Jurkat, Clone E6-1 (cell line): ENCODE measurements around the gene ZFPM1.

ENCODE experiments used
- DNase-seq: peaks from one replicate; pipeline ENCODE4 v3.0.0-alpha.2; 2011; ENCODE audit warnings: low read depth, low spot score
- H3K4me3 ChIP-seq: 2 replicates; pipeline ENCODE4 v1.5.1; 2011; ENCODE audit warnings: mild to moderate bottlenecking, low read length, control low read depth, moderate library complexity

Gene ZFPM1

GRCh38 chr16:88527937-88528743 is 75.1 kb downstream of the ZFPM1 start:
- DNase-seq, result no peak
- H3K4me3 ChIP-seq, result no peak overlapping the region

- no peak overlapping the region for H3K4me3 ChIP-seq
- DNase-seq, result no peak
Observed at GRCh38 chr16:88528902-88529318, 75.8 kb downstream of the ZFPM1 start.

DNA sequence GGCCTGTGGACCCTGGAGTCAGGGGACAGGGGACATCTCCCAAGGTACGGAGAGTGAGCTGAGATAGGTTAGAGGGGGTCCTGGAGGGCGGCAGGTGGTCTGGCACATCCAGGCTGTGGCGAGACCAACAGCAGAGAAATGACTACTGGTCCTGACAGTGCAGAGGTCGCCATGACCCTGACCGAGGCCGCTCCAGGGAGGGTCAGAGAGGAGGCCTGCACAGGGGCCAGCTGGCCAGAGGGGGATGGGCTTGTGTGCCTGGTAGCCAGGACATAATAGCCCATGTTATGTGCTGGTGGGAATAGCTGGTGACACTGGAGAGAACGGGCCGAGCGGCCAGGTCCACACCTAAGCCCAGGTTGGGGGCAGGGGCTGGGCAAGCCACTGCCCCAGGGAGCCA is 76.5 kb downstream of the ZFPM1 start:
- DNase-seq, result no peak
- H3K4me3 ChIP-seq, result no peak overlapping the region

GRCh38 chr16:88530051-88530857 is 77.2 kb downstream of the ZFPM1 start:
- DNase-seq, result no peak
- no peak overlapping the region for H3K4me3 ChIP-seq

GRCh38 chr16:88530858-88531203 is 77.8 kb downstream of the ZFPM1 start:
- no peak for DNase-seq
- no peak overlapping the region for H3K4me3 ChIP-seq

GRCh38 chr16:88531346-88531745 is 78.3 kb downstream of the ZFPM1 start:
- H3K4me3 ChIP-seq, result no peak overlapping the region
- DNase-seq, result no peak

- no peak overlapping the region for H3K4me3 ChIP-seq
- DNase-seq, result no peak
Observed at GRCh38 chr16:88531931-88532433, 78.9 kb downstream of the ZFPM1 start.

GRCh38 chr16:88532434-88533241 is 79.6 kb downstream of the ZFPM1 start:
- no peak for DNase-seq
- H3K4me3 ChIP-seq, result no peak overlapping the region

DNA sequence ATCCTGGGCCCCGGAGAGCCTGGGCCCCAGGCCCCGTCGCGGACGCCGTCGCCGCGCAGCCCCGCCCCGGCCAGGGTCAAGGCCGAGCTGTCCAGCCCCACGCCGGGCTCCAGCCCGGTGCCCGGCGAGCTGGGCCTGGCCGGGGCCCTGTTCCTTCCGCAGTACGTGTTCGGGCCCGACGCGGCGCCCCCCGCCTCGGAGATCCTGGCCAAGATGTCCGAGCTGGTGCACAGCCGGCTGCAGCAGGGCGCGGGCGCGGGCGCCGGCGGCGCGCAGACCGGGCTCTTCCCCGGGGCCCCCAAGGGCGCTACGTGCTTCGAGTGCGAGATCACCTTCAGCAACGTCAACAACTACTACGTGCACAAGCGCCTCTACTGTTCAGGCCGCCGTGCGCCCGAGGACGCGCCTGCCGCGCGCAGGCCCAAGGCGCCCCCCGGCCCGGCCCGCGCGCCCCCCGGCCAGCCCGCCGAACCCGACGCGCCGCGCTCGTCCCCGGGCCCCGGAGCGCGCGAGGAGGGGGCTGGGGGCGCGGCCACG is 80.4 kb downstream of the ZFPM1 start:
- no peak overlapping the region for H3K4me3 ChIP-seq
- no peak for DNase-seq

DNA sequence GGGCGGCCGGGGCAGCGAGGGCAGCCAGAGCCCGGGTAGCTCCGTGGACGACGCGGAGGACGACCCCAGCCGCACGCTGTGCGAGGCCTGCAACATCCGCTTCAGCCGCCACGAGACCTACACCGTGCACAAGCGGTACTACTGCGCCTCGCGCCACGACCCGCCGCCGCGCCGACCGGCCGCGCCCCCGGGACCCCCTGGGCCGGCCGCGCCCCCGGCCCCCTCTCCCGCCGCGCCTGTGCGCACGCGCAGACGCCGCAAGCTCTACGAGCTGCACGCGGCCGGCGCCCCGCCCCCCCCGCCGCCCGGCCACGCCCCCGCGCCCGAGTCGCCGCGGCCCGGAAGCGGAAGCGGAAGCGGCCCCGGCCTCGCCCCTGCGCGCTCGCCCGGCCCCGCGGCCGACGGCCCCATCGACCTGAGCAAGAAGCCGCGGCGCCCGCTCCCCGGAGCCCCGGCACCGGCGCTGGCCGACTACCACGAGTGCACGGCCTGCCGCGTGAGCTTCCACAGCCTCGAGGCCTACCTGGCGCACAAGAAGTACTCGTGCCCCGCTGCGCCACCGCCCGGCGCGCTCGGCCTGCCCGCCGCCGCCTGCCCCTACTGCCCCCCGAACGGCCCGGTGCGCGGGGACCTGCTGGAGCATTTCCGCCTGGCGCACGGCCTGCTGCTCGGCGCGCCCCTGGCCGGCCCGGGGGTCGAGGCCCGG is 81.0 kb downstream of the ZFPM1 start:
- peak overlapping the region; percentile 56 for H3K4me3 ChIP-seq
- peak; percentile 48 for DNase-seq

DNA sequence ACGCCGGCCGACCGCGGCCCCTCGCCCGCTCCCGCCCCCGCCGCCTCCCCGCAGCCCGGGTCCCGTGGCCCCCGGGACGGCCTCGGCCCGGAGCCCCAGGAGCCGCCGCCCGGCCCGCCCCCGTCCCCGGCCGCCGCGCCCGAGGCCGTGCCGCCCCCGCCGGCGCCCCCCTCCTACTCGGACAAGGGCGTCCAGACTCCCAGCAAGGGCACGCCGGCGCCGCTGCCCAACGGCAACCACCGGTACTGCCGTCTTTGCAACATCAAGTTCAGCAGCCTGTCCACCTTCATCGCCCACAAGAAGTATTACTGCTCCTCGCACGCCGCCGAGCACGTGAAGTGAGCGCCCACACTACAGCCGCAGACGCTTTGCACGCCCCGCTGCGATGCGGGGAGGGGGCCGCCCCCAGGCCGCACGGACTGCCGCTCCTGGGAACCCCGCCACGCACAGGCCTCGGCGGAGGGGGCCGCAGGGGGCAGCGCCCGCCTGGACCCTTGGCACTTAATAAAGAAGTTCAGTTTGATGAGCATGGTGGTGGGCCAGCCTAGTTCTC is 81.6 kb downstream of the ZFPM1 start:
- H3K4me3 ChIP-seq, result peak overlapping the region; percentile 56
- DNase-seq, result no peak

- H3K4me3 ChIP-seq, result peak overlapping the region; percentile 56
- no peak for DNase-seq
Observed at GRCh38 chr16:88535191-88535856, 82.2 kb downstream of the ZFPM1 start.

GRCh38 chr16:88535857-88536222 is 82.8 kb downstream of the ZFPM1 start:
- no peak overlapping the region for H3K4me3 ChIP-seq
- DNase-seq, result no peak

DNA sequence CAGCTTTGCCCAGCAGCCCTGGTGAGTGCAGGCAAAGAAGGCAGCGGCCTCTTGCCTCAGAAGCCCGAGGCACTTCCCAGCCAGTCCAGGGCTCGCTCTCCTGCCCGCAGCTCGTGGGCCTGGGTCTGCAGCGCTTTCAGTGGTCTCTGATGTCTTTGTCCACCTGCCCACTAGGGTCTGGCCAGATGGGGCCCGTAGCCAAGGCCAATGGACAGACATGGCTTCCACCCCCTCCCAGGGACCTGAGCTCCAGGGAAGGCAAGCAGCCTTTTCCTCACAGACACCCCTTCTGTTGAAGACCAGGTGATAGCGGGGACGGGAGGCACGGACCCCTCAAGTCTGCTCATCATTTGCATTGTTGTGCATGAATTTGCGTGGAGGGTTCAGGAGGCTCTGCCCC is 83.4 kb downstream of the ZFPM1 start:
- no peak for DNase-seq
- no peak overlapping the region for H3K4me3 ChIP-seq

DNA sequence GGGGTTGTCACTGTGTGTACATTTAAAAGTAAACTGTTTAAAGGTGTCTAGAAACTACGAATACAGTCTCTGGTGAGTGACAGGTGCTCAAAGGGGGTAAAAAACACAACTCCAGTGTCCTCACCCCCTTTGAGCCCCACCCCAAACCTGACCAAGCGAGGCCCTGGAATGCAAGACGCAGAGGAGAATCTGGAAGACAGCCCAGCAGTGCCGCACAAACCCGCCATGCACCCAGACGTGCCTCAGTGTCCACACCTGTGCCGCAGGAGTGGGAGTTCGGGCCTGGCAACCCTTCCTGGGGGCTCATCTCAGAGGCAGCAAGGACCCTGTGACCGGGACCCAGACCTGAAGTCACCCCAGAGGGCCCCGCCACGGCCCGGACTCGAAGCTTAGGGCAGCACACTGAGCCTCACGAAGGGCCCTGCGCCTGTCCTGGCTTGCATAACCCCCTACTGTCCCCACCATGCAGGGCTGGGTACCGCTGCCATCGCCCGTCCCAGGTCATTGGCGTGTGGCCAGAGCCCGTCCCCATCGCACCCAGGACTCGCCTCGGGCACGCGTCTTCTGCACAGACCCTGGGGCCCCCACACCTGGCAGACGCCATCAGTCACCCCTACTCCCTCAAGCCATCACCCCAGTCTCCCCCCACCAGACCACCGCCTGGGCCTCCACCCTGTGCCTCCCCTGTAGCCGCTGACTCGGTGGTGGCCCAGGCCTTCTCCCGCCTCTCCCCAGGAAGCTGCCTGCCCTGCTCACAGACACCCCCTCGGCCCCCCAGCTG is 84.1 kb downstream of the ZFPM1 start:
- no peak for DNase-seq
- H3K4me3 ChIP-seq, result no peak overlapping the region

DNA sequence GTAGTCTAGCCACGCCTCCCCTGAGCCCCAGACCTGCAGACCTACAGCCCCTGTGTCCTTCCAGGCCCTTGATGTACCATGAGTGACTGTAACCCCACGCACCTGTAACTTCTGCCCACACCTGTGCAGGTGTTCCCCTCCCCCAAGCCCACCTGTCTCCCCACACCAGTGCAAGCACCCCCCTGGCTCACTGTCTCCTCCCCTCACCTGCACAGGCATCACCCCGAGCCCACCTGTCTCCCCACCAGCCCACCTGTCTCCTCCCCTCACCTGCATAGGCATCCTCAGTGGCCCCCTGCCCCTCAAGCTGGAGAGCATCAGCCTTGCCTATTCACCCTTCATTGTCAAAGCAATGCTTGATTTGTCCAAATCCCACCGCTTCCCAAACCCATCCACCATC is 84.8 kb downstream of the ZFPM1 start:
- H3K4me3 ChIP-seq, result no peak overlapping the region
- DNase-seq, result no peak

- H3K4me3 ChIP-seq, result no peak overlapping the region
- no peak for DNase-seq
Observed at GRCh38 chr16:88538366-88539060, 85.4 kb downstream of the ZFPM1 start.
